Esophagus muscularis mucosa (tissue), 4 donors: Measurements from ENCODE around the gene BFSP2.

ENCODE experiments used
- CTCF ChIP-seq, 3 experiments: fragments of 200-600 bp in 2 of 3; fragments of 450-650 bp in 1 of 3; sonication (generic) in 2 of 3; IDR thresholded peaks; one replicate each; pipeline ENCODE4 v1.5.1; 2017 to 2019; ENCODE audit warnings: antibody characterized with exemption in 3 of 3, mild to moderate bottlenecking in 2 of 3, moderate library complexity in 1 of 3
- EP300 ChIP-seq: sonication (generic); formaldehyde crosslinking; IDR thresholded peaks from one replicate; pipeline ENCODE4 v1.6.1; 2017; ENCODE audit warnings: antibody characterized with exemption
- POLR2A ChIP-seq: fragments of 450-650 bp; IDR thresholded peaks from one replicate; pipeline ENCODE4 v1.6.1; 2017; ENCODE audit warnings: antibody characterized with exemption, moderate library complexity, mild to moderate bottlenecking, low read depth
- POLR2AphosphoS5 ChIP-seq, 2 donors: sonication (generic); formaldehyde crosslinking; IDR thresholded peaks; one replicate each; pipeline ENCODE4 v1.6.1; 2017; ENCODE audit warnings: antibody characterized with exemption in 2 of 2

GRCh38 chr3:133486658-133487057 lies 86.8 kb downstream of the BFSP2 start:
- TF ChIP-seq POLR2AphosphoS5 (IDR thresholded peaks at IDR 0.05) (no peak), CTCF (IDR thresholded peaks at IDR 0.05) (no peak), POLR2A (no peak), EP300 (no peak)
